ENCODE measurements around the gene NUDT15.
"Not testable (repeated sequence)": the region's sequence is repeated elsewhere in the genome, so short reads cannot be mapped to it uniquely, and the experiment has no call there.

The NUDT15 gene

DNA sequence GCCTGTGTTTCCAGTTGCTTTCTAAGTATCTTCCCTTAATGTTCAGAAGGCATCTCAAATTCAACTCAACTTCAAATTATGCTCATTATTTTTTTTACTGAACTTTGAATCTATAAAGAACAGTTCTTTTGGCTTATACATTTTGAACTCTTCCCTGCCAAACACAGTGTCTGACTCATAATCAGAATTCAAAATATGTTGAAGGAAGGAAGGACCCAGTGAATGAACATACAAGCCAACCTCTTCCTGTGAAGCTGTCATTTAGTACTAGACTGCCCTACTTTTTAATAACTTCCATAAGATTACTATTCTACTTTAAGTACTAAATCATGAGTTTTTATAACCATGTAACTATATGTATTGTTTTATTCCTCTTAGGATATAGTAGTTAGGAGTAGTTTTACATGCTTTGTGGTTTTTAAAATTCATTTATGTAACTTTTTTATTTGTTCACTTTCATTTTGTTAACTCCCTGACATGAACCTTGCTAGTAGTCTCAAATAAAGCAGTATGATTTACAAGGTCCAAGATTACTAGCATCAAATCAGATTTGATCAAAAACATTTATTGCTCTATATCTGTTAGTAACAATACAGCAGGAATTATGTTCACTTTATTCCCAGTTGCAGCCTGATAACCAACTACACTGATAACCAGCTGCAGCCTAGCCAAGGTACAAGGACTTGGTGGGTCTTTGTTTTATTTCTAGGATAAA is 6.4 kb downstream of the NUDT15 start:
- DNase-seq = no peak

GRCh38 chr13:48050550-48050949 is 13.0 kb downstream of the NUDT15 start:
- DNase-seq = no peak

- DNase-seq = no peak
These were observed 17.1 kb downstream of the NUDT15 start for GRCh38 chr13:48054601-48055000.

DNA sequence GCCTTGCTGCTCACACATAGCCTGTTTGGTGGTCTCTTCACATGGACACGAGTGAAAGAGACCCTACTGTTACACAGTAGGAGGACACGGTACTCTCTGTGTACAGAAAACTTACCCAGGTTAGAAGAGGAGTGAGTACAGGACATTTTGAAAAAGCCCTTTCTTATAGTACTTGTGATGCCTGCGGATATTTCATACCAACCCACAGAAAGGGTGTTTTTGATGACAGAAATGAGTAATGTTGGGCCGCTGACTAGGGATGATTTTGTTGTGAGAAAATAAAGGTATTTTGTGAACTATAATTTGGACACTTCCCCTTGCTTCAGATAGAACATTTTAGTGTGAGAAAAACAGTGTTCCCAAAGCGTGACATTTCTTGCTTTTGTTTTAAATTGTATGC is 18.2 kb downstream of the NUDT15 start:
- DNase-seq = no peak

DNA sequence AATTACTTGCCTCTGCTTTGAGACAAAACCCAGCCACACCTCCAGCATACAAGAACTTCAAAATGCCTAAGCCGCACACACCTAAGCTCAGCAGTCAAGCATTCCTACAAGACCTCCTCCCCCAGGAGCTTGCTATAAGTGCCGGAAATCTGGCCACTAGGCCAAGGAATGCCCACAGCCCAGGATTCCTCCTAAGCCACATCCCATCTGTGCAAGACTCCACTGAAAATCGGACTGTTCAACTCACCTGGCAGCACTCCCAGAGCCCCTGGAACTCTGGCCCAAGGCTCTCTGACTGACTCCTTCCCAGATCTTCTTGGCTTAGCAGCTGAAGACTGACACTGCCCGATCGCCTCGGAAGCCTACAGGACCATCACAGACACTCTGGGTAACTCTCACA is 21.0 kb downstream of the NUDT15 start:
- not testable (repeated sequence) for DNase-seq

GRCh38 chr13:48059951-48060350 is 22.4 kb downstream of the NUDT15 start:
- not testable (repeated sequence) for DNase-seq

DNA sequence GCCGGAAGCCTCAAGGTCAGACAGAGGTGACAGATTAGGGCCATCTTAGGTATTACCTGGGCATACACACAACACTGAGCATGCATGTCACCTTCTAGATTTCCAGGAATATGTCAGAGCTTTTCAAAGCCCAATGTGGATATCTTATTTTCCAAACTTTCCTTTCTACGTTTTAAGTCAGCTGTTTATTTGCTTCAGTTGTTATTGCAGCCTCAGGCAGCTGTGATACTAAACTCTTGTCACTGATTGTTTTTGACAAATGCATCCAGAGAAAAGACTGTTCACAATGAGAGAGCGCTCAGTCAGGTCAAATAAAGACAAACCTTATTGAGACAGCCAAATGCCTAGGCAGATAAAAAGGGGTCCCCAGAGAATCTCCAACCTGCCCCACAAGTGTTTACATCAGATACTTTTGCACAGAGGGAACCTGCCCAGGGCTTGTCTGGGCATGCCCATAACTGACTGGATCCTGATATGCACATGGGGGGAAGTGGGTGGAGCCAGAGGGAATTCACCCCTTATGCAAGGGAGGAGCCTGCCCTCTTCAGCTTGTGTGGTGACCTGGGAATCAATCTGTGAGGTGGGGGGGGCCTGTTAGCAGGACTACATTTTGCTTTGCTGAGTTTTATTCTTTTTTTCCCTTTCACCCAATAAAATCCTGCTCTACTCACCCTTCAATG is 28.9 kb downstream of the NUDT15 start:
- DNase-seq = no peak

DNA sequence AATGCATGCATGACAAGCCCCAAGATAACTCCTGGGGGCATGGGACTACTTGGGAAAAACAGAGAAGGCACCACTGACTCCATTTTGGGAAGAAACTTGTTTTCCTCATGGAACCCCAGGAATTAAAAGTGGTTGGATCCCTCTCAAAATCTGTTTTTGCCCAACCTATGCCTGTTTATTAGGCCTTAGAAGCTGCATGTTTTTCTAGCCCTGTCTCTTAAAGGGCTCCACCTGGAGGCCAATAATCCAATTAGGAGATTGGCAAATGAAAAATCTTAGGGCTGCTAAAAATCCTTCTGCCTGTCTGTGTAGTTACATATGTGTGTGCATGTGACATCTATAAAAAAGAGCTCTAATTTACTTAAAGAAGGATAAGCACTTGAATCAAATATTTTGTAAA is 30.5 kb downstream of the NUDT15 start:
- DNase-seq = no peak

DNA sequence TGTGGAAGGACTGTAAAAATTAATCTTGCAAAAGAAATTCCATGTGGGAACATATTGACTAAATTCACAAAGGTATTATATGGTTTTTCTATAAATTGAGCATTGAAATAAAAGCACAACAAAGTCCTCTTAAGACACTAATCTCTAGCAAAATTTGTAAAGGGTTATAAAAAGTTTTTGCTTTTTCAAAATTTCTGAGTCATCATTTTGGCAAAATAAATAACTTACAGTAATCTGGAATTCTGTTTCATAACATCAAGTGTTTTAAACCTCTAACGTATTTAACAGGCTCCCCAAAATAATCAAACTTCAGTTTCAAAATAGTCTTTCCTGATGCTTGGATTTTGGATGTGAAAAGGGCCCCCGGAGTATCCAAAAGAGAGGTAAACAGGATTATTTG is 31.4 kb downstream of the NUDT15 start:
- no peak for DNase-seq

- DNase-seq = no peak
These were observed 32.0 kb downstream of the NUDT15 start for GRCh38 chr13:48069573-48069972.

DNA sequence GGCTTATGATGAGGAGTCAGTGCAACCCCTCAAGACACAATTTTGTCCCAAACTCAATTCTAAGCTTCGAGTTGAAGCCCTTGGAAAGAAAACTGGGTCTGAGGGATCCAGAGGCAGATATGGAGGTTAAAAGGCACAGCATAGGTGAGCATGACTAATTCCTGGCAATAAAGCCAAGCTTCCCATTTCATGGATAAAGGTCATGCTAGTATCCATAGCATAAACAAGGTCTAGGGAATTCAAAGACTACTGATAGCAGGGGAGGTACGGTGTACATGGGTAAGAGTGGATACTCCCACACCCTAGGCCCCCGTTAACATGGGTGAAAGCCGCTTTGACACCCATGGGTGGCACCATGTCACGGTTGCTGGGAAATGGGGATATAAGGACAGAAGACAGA is 33.4 kb downstream of the NUDT15 start:
- DNase-seq = no peak

- no peak for DNase-seq
These were observed 34.8 kb downstream of the NUDT15 start for GRCh38 chr13:48072304-48072703.

DNA sequence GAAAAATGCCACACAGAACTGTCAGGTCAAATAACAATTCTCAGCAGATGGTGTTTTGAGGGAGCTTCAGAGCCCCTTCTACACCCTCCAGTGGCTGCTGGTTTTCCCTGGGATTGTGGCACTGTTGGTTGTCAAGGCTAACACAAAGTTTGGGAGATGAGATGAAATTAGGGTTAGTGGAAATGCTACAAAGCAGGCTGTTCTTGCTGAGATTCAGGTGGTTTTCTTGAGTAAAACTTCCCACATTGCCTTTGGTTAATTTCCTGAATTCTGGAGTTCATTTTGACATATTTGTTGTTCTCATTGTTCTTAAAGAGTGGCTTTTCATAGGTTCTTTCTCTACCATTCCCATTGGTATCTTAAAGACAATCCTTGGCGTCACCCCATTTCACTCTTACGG is 35.3 kb downstream of the NUDT15 start:
- no peak for DNase-seq

- DNase-seq = no peak
These were observed 36.5 kb downstream of the NUDT15 start for GRCh38 chr13:48074006-48074405.

- no peak for DNase-seq
These were observed 40.7 kb downstream of the NUDT15 start for GRCh38 chr13:48078251-48078656.

- DNase-seq = no peak
These were observed 44.2 kb downstream of the NUDT15 start for GRCh38 chr13:48081739-48082138.

- no peak for DNase-seq
These were observed 48.7 kb downstream of the NUDT15 start for GRCh38 chr13:48086272-48086671.

DNA sequence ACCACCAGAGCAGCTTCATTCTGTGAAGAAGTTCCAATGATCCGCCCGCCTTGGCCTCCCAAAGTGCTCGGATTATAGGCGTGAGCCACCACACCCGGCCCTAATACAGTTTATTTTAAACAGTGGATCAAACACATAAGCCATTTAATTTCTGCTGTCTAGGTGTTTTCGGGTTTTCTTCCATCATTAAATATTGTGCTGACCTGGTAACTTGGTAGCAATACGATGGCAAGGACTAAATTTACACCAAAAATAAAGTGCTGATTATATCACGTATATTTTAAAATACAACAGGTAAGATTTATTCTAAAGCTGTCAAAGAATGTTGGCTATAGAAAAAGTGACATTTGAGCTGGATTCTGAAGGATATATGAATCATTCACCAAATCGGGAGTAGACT is 56.1 kb downstream of the NUDT15 start:
- no peak for DNase-seq

DNA sequence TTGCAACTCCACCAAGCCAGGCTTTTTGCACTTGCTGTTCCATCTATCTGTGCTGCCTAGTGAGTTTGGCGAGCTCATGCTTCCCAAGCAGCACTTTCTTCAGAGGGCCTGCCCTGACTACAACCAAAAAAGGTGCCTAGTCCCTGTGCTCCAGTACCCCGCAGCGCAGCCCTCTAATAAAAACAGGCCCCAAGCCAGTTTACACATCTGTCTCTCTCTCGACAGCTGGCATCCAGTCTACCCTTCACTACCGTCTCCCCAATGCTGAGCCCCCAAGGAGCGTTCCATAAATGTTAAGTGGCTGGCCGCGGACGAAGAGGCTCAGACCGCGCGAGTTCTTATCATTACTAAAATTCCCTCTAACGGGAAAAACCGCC is 56.9 kb downstream of the NUDT15 start:
- DNase-seq = no peak

DNA sequence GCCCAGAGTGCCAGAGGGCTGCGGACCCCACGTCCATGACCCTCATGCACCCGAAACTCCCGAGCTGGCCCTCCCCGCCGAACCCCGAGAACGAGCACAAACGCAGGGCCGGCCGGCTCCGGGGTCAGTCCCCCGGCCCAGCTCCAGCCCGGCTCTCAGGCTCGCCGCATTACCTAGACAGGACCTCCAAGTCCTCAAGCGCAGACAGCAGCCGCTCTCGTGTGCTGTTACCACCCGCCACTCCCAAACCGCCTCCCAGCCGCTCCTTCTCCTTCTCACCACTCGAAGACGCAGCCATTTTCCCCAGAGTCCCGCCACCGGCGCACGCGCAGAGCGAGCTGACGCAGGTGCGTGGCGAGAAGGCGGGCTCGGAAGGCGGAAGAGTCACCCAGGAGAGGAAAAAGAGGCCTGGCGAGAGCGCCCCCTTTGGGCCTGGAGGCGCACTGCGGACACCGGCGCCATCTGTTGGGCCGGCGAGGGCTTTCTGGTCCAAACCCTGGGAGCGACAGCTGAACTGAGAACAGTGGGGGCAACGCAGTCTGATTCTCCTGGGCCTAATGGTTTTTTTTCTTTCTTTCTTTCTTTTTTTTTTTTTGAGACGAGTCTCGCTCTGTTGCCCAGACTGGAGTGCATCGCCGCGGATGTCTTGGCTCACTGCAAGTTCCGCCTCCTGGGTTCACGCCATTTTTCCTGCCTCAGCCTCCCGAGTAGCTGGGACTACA is 57.4 kb downstream of the NUDT15 start, which contains the start of gene MED4:
TSS of gene MED4 (minus strand) at position 324 of the 722 bp plus-strand sequence. CDS start at position 298, 26 bp downstream.
- peak; percentile 94 to 97 for DNase-seq

DNA sequence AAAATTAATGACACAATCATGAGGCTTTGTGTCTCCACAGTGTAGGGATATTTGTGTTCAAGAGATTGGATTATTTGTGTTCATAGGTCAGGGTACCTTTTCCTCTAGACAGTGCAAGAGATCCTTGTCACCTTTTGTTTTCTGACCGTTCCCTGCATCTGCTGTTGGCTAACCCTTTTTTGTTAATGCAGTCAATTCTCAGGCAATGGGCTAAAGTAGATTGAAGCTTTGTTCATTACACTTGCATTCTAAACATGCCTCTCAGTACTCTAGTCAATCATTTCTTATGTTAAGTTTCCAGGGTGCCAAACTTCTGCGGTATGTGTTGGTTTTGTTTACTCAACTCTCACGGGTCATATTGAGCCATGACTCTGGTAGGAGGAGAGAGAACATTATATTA is 59.1 kb downstream of the NUDT15 start:
- no peak for DNase-seq
